Mesothelial cell of epicardium (in vitro differentiated cells): ENCODE measurements around the gene PBOV1. TPM values are rescaled to one million over a fixed set of nuclear protein-coding genes. Genes with fewer than 3 reads are reported as not detected.

Source experiments
- DNase-seq, 2 experiments: peaks; one replicate each; pipeline ENCODE4 v3.0.0; 2021; ENCODE audit warnings: low spot score in 2 of 2; ENCODE audit not compliant: unreplicated experiment in 2 of 2
- H3K27ac Mint-ChIP-seq: 2 replicates; pipeline ENCODE4 v1.8.0; 2021; ENCODE audit warnings: mixed read lengths
- H3K27me3 Mint-ChIP-seq: 2 replicates; pipeline ENCODE4 v1.8.0; 2021; ENCODE audit warnings: low read depth, mixed read lengths
- H3K36me3 Mint-ChIP-seq: 2 replicates; pipeline ENCODE4 v1.8.0; 2021; ENCODE audit warnings: mixed read lengths
- H3K4me1 Mint-ChIP-seq: 2 replicates; pipeline ENCODE4 v1.8.0; 2021; ENCODE audit warnings: mixed read lengths
- H3K4me3 Mint-ChIP-seq: 2 replicates; pipeline ENCODE4 v1.8.0; 2021; ENCODE audit warnings: mild to moderate bottlenecking, moderate library complexity, mixed read lengths
- H3K9me3 Mint-ChIP-seq: 2 replicates; pipeline ENCODE4 v1.8.0; 2021; ENCODE audit warnings: mixed read lengths
- CTCF ChIP-seq: fragments of 200-600 bp; sonication (generic); IDR thresholded peaks from one replicate; pipeline ENCODE4 v1.5.0; 2021; ENCODE audit warnings: antibody characterized with exemption; ENCODE audit not compliant: unreplicated experiment
- total RNA-seq: library from RNA; stranded (reverse); gene quantifications from 3 replicates; pipeline ENCODE4 v1.2.1, GENCODE V29; 2021

PBOV1 gene
- total RNA-seq, 1 donor from 2014 or later = not detected

- Mint-ChIP-seq H3K27me3 (no peaks in the 10 kb centered on the region), H3K9me3 (peaks cover 15% of the 10 kb centered on the region), H3K4me1 (peaks cover 5% of the 10 kb centered on the region), H3K36me3 (peaks cover 6% of the 10 kb centered on the region), H3K4me3 (no peak overlapping the region), H3K27ac (no peak overlapping the region)
- TF ChIP-seq CTCF = no peak
- DNase-seq = no peak
These were observed 20.7 kb downstream of the PBOV1 start for GRCh38 chr6:138197570-138197969.

- peaks cover 2% of the 10 kb centered on the region for H3K27me3 Mint-ChIP-seq
- no peak for DNase-seq
- TF ChIP-seq CTCF = no peak
These were observed 22.1 kb downstream of the PBOV1 start for GRCh38 chr6:138196122-138196738.

GRCh38 chr6:138194287-138194686 is 24.0 kb downstream of the PBOV1 start:
- Mint-ChIP-seq H3K4me1 (peaks cover 7% of the 10 kb centered on the region), H3K27me3 (peaks cover 2% of the 10 kb centered on the region), H3K4me3 (no peak overlapping the region), H3K9me3 (no peaks in the 10 kb centered on the region), H3K36me3 (no peaks in the 10 kb centered on the region), H3K27ac (no peak overlapping the region)
- TF ChIP-seq CTCF = no peak
- DNase-seq = no peak

More at GRCh38 chr6:138196122-138196738, 22.1 kb downstream of the PBOV1 start:
- H3K36me3 Mint-ChIP-seq = peaks cover 6% of the 10 kb centered on the region
- H3K27ac Mint-ChIP-seq = no peak overlapping the region
- no peak overlapping the region for H3K4me3 Mint-ChIP-seq
- peaks cover 13% of the 10 kb centered on the region for H3K9me3 Mint-ChIP-seq
- peaks cover 5% of the 10 kb centered on the region for H3K4me1 Mint-ChIP-seq

GRCh38 chr6:138188278-138188941 is 29.9 kb downstream of the PBOV1 start:
- Mint-ChIP-seq H3K4me3 (no peak overlapping the region), H3K27ac (peak overlapping the region; percentile 28)

GRCh38 chr6:138187156-138187555 is 31.1 kb downstream of the PBOV1 start:
- Mint-ChIP-seq H3K27me3 (peaks cover 2% of the 10 kb centered on the region), H3K4me3 (no peak overlapping the region), H3K4me1 (peaks cover 29% of the 10 kb centered on the region), H3K36me3 (no peaks in the 10 kb centered on the region), H3K9me3 (no peaks in the 10 kb centered on the region), H3K27ac (no peak overlapping the region)
- no peak for DNase-seq
- no peak for TF ChIP-seq CTCF

More at GRCh38 chr6:138188278-138188941, 29.9 kb downstream of the PBOV1 start:
- H3K4me1 Mint-ChIP-seq = peaks cover 17% of the 10 kb centered on the region
- DNase-seq = no peak
- H3K9me3 Mint-ChIP-seq = no peaks in the 10 kb centered on the region
- no peak for TF ChIP-seq CTCF
- H3K27me3 Mint-ChIP-seq = peaks cover 2% of the 10 kb centered on the region
- H3K36me3 Mint-ChIP-seq = no peaks in the 10 kb centered on the region
